ENCODE results near the gene VANGL1. TPM values are rescaled to one million over a fixed set of nuclear protein-coding genes. Genes with fewer than 3 reads are reported as not detected.
"Not testable (repeated sequence)": the region's sequence is repeated elsewhere in the genome, so short reads cannot be mapped to it uniquely, and the experiment has no call there.

Gene VANGL1
- total and polyA plus RNA-seq, 4 donors = 1.6 to 10.9 (median 5.4) TPM

GRCh38 chr1:115632251-115633026 lies 9.3 kb upstream of the VANGL1 start:
- Histone ChIP-seq H3K9ac (ENCODE audit: insufficient read depth in 1 of 2, low read length in 2 of 2) (no peak overlapping the region), H3K27ac (ENCODE audit: low read depth in 1 of 2, low read length in 1 of 2) (no peak overlapping the region), H3K9me3 (ENCODE audit: control insufficient read depth in 4 of 4, insufficient read depth in 3 of 4, low read length in 3 of 4) (peaks cover 0 to under 1% (median 0%) of the 10 kb centered on the region in 4 donors), H3K4me3 (no peak overlapping the region), H3K4me1 (ENCODE audit: control insufficient read depth in 5 of 5, insufficient read depth in 5 of 5, low read length in 5 of 5) (peaks cover 0 to 2% (median 0%) of the 10 kb centered on the region in 5 donors), H3K27me3 (ENCODE audit: control insufficient read depth in 3 of 3, insufficient read depth in 3 of 3, low read length in 2 of 3) (no peaks in the 10 kb centered on the region), H3K36me3 (ENCODE audit: control insufficient read depth in 4 of 4, insufficient read depth in 4 of 4, low read length in 4 of 4) (no peaks in the 10 kb centered on the region)
- TF ChIP-seq CTCF (IDR thresholded peaks at IDR 0.05; ENCODE audit: control extremely low read depth, extremely low read depth) = no peak
- ATAC-seq (ENCODE audit: insufficient read depth, low FRiP score) = no peak
- DNase-seq = no peak
- 80 to 92% methylated on average over 4 of the region's 4 CpGs for WGBS, 2 donors

GRCh38 chr1:115633606-115634005 lies 8.2 kb upstream of the VANGL1 start:
- not testable (repeated sequence) for DNase-seq; H3K9ac ChIP-seq (ENCODE audit: insufficient read depth in 1 of 2, low read length in 2 of 2); H3K36me3 ChIP-seq (ENCODE audit: control insufficient read depth in 4 of 4, insufficient read depth in 4 of 4, low read length in 4 of 4); H3K27ac ChIP-seq (ENCODE audit: low read depth in 1 of 2, low read length in 1 of 2); H3K4me1 ChIP-seq (ENCODE audit: control insufficient read depth in 5 of 5, insufficient read depth in 5 of 5, low read length in 5 of 5); ATAC-seq (ENCODE audit: insufficient read depth, low FRiP score); H3K27me3 ChIP-seq (ENCODE audit: control insufficient read depth in 3 of 3, insufficient read depth in 3 of 3, low read length in 2 of 3); H3K9me3 ChIP-seq (ENCODE audit: control insufficient read depth in 4 of 4, insufficient read depth in 3 of 4, low read length in 3 of 4); H3K4me3 ChIP-seq
- 94 to 95% methylated on average over 1 of the region's 1 CpG for WGBS, 2 donors

GRCh38 chr1:115637247-115637646 lies 4.5 kb upstream of the VANGL1 start:
- 91 to 95% methylated on average over 1 of the region's 1 CpG for WGBS, 2 donors
- H3K27me3 ChIP-seq (ENCODE audit: control insufficient read depth in 3 of 3, insufficient read depth in 3 of 3, low read length in 2 of 3); H3K4me3 ChIP-seq; DNase-seq; H3K27ac ChIP-seq (ENCODE audit: low read depth in 1 of 2, low read length in 1 of 2); H3K36me3 ChIP-seq (ENCODE audit: control insufficient read depth in 4 of 4, insufficient read depth in 4 of 4, low read length in 4 of 4); H3K4me1 ChIP-seq (ENCODE audit: control insufficient read depth in 5 of 5, insufficient read depth in 5 of 5, low read length in 5 of 5); H3K9ac ChIP-seq (ENCODE audit: insufficient read depth in 1 of 2, low read length in 2 of 2); ATAC-seq (ENCODE audit: insufficient read depth, low FRiP score): not testable (repeated sequence)
- peaks cover 0 to 16% (median 5%) of the 10 kb centered on the region in 4 donors for H3K9me3 ChIP-seq (ENCODE audit: control insufficient read depth in 4 of 4, insufficient read depth in 3 of 4, low read length in 3 of 4)

GRCh38 chr1:115640384-115640783 lies 1.4 kb upstream of the VANGL1 start:
- ATAC-seq (ENCODE audit: insufficient read depth, low FRiP score) (no peak), DNase-seq (no peak)
- WGBS, 2 donors = 89 to 100% methylated on average over 1 of the region's 1 CpG
- no peaks in the 10 kb centered on the region for H3K27me3 ChIP-seq (ENCODE audit: control insufficient read depth in 3 of 3, insufficient read depth in 3 of 3, low read length in 2 of 3)
- no peak overlapping the region for H3K9ac ChIP-seq (ENCODE audit: insufficient read depth in 1 of 2, low read length in 2 of 2)
- no peak overlapping the region for H3K27ac ChIP-seq (ENCODE audit: low read depth in 1 of 2, low read length in 1 of 2)
- H3K4me1 ChIP-seq (ENCODE audit: control insufficient read depth in 5 of 5, insufficient read depth in 5 of 5, low read length in 5 of 5) = peaks cover 0 to 17% (median 0%) of the 10 kb centered on the region in 5 donors
- H3K9me3 ChIP-seq (ENCODE audit: control insufficient read depth in 4 of 4, insufficient read depth in 3 of 4, low read length in 3 of 4) = peaks cover 0 to 16% (median 5%) of the 10 kb centered on the region in 4 donors
- H3K4me3 ChIP-seq = no peak overlapping the region
- H3K36me3 ChIP-seq (ENCODE audit: control insufficient read depth in 4 of 4, insufficient read depth in 4 of 4, low read length in 4 of 4) = no peaks in the 10 kb centered on the region
- TF ChIP-seq CTCF (IDR thresholded peaks at IDR 0.05; ENCODE audit: control extremely low read depth, extremely low read depth) = no peak

Measured in lung (tissue), 12 donors.